ENCODE results near the gene SSH3.

The SSH3 gene

GRCh38 chr11:67312187-67313021 is 9.1 kb downstream of the SSH3 start:
- TF ChIP-seq GLIS3 (CRISPR knock-in tag; IDR thresholded peaks at IDR 0.05) (no peak), CSDC2 (CRISPR knock-in tag; IDR thresholded peaks at IDR 0.05) (no peak), CSRNP3 (CRISPR knock-in tag; IDR thresholded peaks at IDR 0.05) (no peak), CREB5 (CRISPR knock-in tag; IDR thresholded peaks at IDR 0.05; ENCODE audit: low read depth) (no peak), ZNF70 (CRISPR knock-in tag; IDR thresholded peaks at IDR 0.05) (no peak), ESRRG (CRISPR knock-in tag; IDR thresholded peaks at IDR 0.05) (no peak), RARB (CRISPR knock-in tag; IDR thresholded peaks at IDR 0.05) (no peak)
- no peak for ATAC-seq

GRCh38 chr11:67313125-67313890 is 10.0 kb downstream of the SSH3 start:
- ATAC-seq, result no peak
- TF ChIP-seq CSDC2 (CRISPR knock-in tag; IDR thresholded peaks at IDR 0.05), result no peak
- no peak for TF ChIP-seq ZFP3 (CRISPR knock-in tag; IDR thresholded peaks at IDR 0.05)
- TF ChIP-seq ZNF8 (CRISPR knock-in tag; IDR thresholded peaks at IDR 0.05), result no peak
- TF ChIP-seq ISL1 (CRISPR knock-in tag; IDR thresholded peaks at IDR 0.05), result no peak
- TF ChIP-seq ZC3H10 (CRISPR knock-in tag; IDR thresholded peaks at IDR 0.05), result no peak
- no peak for TF ChIP-seq ARNTL (CRISPR knock-in tag; IDR thresholded peaks at IDR 0.05; ENCODE audit: borderline replicate concordance, low read depth)
- no peak for TF ChIP-seq TOX (CRISPR knock-in tag; IDR thresholded peaks at IDR 0.05; ENCODE audit: borderline replicate concordance)
- TF ChIP-seq TCF4 (CRISPR knock-in tag; IDR thresholded peaks at IDR 0.05; ENCODE audit: borderline replicate concordance), result no peak
- TF ChIP-seq ZNF565 (CRISPR knock-in tag; conservative IDR thresholded peaks at IDR 0.05; ENCODE audit: low read depth), result no peak
- no peak for TF ChIP-seq CSRNP3 (CRISPR knock-in tag; IDR thresholded peaks at IDR 0.05)
- no peak for TF ChIP-seq TSHZ2 (CRISPR knock-in tag; IDR thresholded peaks at IDR 0.05)

- ATAC-seq, result no peak
- TF ChIP-seq ZFP30 (CRISPR knock-in tag; IDR thresholded peaks at IDR 0.05) (no peak), ZNF565 (CRISPR knock-in tag; conservative IDR thresholded peaks at IDR 0.05; ENCODE audit: low read depth) (no peak), BACH2 (CRISPR knock-in tag; IDR thresholded peaks at IDR 0.05; ENCODE audit: borderline replicate concordance) (no peak), TSHZ2 (CRISPR knock-in tag; IDR thresholded peaks at IDR 0.05) (no peak), PATZ1 (CRISPR knock-in tag; IDR thresholded peaks at IDR 0.05; ENCODE audit: borderline replicate concordance) (no peak), CREB5 (CRISPR knock-in tag; IDR thresholded peaks at IDR 0.05; ENCODE audit: low read depth) (no peak), GLIS3 (CRISPR knock-in tag; IDR thresholded peaks at IDR 0.05) (no peak), POU6F1 (CRISPR knock-in tag; IDR thresholded peaks at IDR 0.05; ENCODE audit: borderline replicate concordance, low read depth) (no peak)
Observed at GRCh38 chr11:67314218-67314617, 10.9 kb downstream of the SSH3 start.
